ENCODE results near the gene MANEA. TPM values are rescaled to one million over a fixed set of nuclear protein-coding genes. Genes with fewer than 3 reads are reported as not detected.

Gene MANEA
- polyA plus RNA-seq, 1 donor (not counting 4 experiments of a cell fraction or from before 2014, with no cell fraction given): 10.8 TPM

DNA sequence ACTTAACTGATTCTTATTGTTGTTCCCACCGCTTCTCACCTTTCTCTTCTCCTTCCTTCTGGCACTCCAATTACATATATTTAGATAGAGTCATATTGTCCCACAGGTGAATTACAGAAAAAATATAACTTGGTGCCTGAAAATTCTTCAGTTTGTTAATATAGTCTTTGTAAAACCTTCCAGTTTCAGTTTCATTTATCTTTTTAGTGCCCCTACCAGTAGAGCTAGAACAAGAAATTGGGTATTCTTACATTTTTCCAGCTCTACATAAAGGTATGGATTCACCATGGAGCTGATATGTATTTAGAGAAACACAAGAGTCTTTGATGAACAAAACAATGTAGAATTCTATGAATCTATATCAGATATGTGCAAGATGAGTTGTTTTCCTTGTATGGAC lies 10.7 kb downstream of the MANEA start:
- Histone ChIP-seq H3K4me3 (ENCODE audit: control insufficient read depth in 2 of 3, extremely low read depth in 1 of 3, insufficient read depth in 2 of 3, low read depth in 1 of 3, low read length in 3 of 3) (no peak overlapping the region), H3K9me1 (ENCODE audit: control insufficient read depth, extremely low read depth, insufficient read depth, low read length) (no peaks in the 10 kb centered on the region), H3K36me3 (ENCODE audit: control insufficient read depth in 2 of 2, extremely low read depth in 1 of 2, insufficient read depth in 2 of 2, low read length in 2 of 2) (no peaks in the 10 kb centered on the region), H3K9ac (ENCODE audit: control insufficient read depth, extremely low read depth, insufficient read depth, low read length) (no peak overlapping the region), H3K4me1 (ENCODE audit: control insufficient read depth, extremely low read depth, insufficient read depth, low read length) (no peaks in the 10 kb centered on the region), H4K20me1 (ENCODE audit: control insufficient read depth, extremely low read depth, insufficient read depth, low read length) (no peaks in the 10 kb centered on the region), H3K9me3 (ENCODE audit: control insufficient read depth, low read depth, low read length) (no peaks in the 10 kb centered on the region), H3K27ac (ENCODE audit: control insufficient read depth, insufficient read depth, low read length) (no peak overlapping the region), H2AFZ (ENCODE audit: control insufficient read depth, low read length) (no peak overlapping the region), H3K27me3 (ENCODE audit: control insufficient read depth, extremely low read depth, insufficient read depth, low read length) (no peaks in the 10 kb centered on the region), H3K79me2 (ENCODE audit: control insufficient read depth, insufficient read depth, low read length) (peaks cover 3% of the 10 kb centered on the region), H3K4me2 (ENCODE audit: control insufficient read depth, extremely low read depth, insufficient read depth, low read depth, low read length) (no peak overlapping the region)
- FAIRE-seq: no peak
- no peak for DNase-seq (ENCODE audit: low read depth, low spot score)
- TF ChIP-seq, protein P1, sequence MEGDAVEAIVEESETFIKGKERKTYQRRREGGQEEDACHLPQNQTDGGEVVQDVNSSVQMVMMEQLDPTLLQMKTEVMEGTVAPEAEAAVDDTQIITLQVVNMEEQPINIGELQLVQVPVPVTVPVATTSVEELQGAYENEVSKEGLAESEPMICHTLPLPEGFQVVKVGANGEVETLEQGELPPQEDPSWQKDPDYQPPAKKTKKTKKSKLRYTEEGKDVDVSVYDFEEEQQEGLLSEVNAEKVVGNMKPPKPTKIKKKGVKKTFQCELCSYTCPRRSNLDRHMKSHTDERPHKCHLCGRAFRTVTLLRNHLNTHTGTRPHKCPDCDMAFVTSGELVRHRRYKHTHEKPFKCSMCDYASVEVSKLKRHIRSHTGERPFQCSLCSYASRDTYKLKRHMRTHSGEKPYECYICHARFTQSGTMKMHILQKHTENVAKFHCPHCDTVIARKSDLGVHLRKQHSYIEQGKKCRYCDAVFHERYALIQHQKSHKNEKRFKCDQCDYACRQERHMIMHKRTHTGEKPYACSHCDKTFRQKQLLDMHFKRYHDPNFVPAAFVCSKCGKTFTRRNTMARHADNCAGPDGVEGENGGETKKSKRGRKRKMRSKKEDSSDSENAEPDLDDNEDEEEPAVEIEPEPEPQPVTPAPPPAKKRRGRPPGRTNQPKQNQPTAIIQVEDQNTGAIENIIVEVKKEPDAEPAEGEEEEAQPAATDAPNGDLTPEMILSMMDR (optimal IDR thresholded peaks at IDR 0.05 in 1 of 3, IDR thresholded peaks at IDR 0.05 in 1 of 3, conservative IDR thresholded peaks at IDR 0.05 in 1 of 3; ENCODE audit: extremely low read depth in 1 of 3, insufficient read depth in 2 of 3, low read length in 3 of 3): no peak
- TF ChIP-seq EZH2 (IDR thresholded peaks at IDR 0.05; ENCODE audit: low read length): no peak
- dilution Hi-C loops (cut with MboI; ENCODE audit: extremely low pct_ligation_motif_present, low sequenced_read_pairs): no loop called here

DNA sequence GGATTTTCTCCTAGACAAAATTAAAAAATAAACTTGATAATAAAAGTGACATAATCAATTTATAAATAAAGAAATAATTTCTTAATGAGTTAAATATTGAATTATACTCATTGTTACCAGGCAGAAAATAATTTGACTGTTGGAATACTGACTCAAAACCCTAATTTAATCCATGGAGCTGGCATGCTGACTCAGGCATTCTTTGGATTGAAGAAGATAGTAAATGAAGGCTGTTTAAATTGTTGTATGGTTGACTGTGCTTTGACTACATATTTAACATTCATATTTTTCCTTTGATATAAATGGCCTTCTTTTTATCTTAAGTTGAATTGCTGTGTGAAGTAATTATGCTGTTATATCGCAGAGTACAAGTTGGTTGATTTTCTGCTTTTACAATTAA lies 11.7 kb downstream of the MANEA start:
- Histone ChIP-seq H3K4me2 (ENCODE audit: control insufficient read depth, extremely low read depth, insufficient read depth, low read depth, low read length) (no peak overlapping the region), H3K27me3 (ENCODE audit: control insufficient read depth, extremely low read depth, insufficient read depth, low read length) (no peaks in the 10 kb centered on the region), H4K20me1 (ENCODE audit: control insufficient read depth, extremely low read depth, insufficient read depth, low read length) (no peaks in the 10 kb centered on the region), H3K9me1 (ENCODE audit: control insufficient read depth, extremely low read depth, insufficient read depth, low read length) (no peaks in the 10 kb centered on the region), H3K4me3 (ENCODE audit: control insufficient read depth in 2 of 3, extremely low read depth in 1 of 3, insufficient read depth in 2 of 3, low read depth in 1 of 3, low read length in 3 of 3) (no peak overlapping the region), H3K9ac (ENCODE audit: control insufficient read depth, extremely low read depth, insufficient read depth, low read length) (no peak overlapping the region), H3K9me3 (ENCODE audit: control insufficient read depth, low read depth, low read length) (no peaks in the 10 kb centered on the region), H3K27ac (ENCODE audit: control insufficient read depth, insufficient read depth, low read length) (no peak overlapping the region), H2AFZ (ENCODE audit: control insufficient read depth, low read length) (no peak overlapping the region), H3K4me1 (ENCODE audit: control insufficient read depth, extremely low read depth, insufficient read depth, low read length) (no peaks in the 10 kb centered on the region), H3K36me3 (ENCODE audit: control insufficient read depth in 2 of 2, extremely low read depth in 1 of 2, insufficient read depth in 2 of 2, low read length in 2 of 2) (no peaks in the 10 kb centered on the region), H3K79me2 (ENCODE audit: control insufficient read depth, insufficient read depth, low read length) (peaks cover 3% of the 10 kb centered on the region)
- no peak for TF ChIP-seq EZH2 (IDR thresholded peaks at IDR 0.05; ENCODE audit: low read length)
- TF ChIP-seq, protein P1 (optimal IDR thresholded peaks at IDR 0.05 in 1 of 3, IDR thresholded peaks at IDR 0.05 in 1 of 3, conservative IDR thresholded peaks at IDR 0.05 in 1 of 3; ENCODE audit: extremely low read depth in 1 of 3, insufficient read depth in 2 of 3, low read length in 3 of 3): no peak
- dilution Hi-C loops (cut with MboI; ENCODE audit: extremely low pct_ligation_motif_present, low sequenced_read_pairs): no loop called here
- FAIRE-seq: no peak
- DNase-seq (ENCODE audit: low read depth, low spot score): no peak

All from keratinocyte (primary cell).